Measurements from ENCODE around the gene RHBDD2. TPM values are rescaled to one million over a fixed set of nuclear protein-coding genes. Genes with fewer than 3 reads are reported as not detected.

RHBDD2 gene
- total and polyA plus RNA-seq, 9 of the 15 experiments (the other 6 are each of a cell fraction or from before 2014, with no cell fraction given) = 3.3 to 36.7 (median 17.9) TPM

- TF ChIP-seq CBX8 (IDR thresholded peaks at IDR 0.05; ENCODE audit: borderline replicate concordance, extremely low read depth, low read depth, low read length, poor library complexity, severe bottlenecking) (no peak), ZNF121 (CRISPR knock-in tag; conservative IDR thresholded peaks at IDR 0.05) (peak; percentile 64; the same call in 1 of the 2 replicates), CREBBP (IDR thresholded peaks at IDR 0.05; ENCODE audit: low read depth, low read length) (no peak), NR0B1 (IDR thresholded peaks at IDR 0.05; ENCODE audit: partially characterized antibody) (no peak), GATAD2A (IDR thresholded peaks at IDR 0.05) (peak; percentile 53), ZFP36 (IDR thresholded peaks at IDR 0.05; ENCODE audit: low read depth, low read length, partially characterized antibody) (peak; percentile 43), BHLHE40 (IDR thresholded peaks at IDR 0.05; ENCODE audit: low read length) (peak; percentile 99), ZBTB17 (CRISPR knock-in tag; IDR thresholded peaks at IDR 0.05) (peak; percentile 74), FOSL1 (tag; conservative IDR thresholded peaks at IDR 0.05) (peak; percentile 92), KLF6 (CRISPR knock-in tag; IDR thresholded peaks at IDR 0.05; ENCODE audit: borderline replicate concordance) (peak; percentile 30; the same call in 1 of the 2 replicates), ZNF134 (CRISPR knock-in tag; conservative IDR thresholded peaks at IDR 0.05) (no peak), ELF1 (tag; IDR thresholded peaks at IDR 0.05) (no peak; the same call in 1 of the 2 replicates), SPI1 (IDR thresholded peaks at IDR 0.05; ENCODE audit: borderline replicate concordance, low read depth, low read length) (peak; percentile 50; the same call in 1 of the 2 replicates), C11orf30 (IDR thresholded peaks at IDR 0.05; ENCODE audit: low read depth) (peak; percentile 100), ZNF584 (CRISPR knock-in tag; IDR thresholded peaks at IDR 0.05; ENCODE audit: low read depth) (peak; percentile 96), ELF4 (CRISPR knock-in tag; IDR thresholded peaks at IDR 0.05) (peak; percentile 78), TEAD2 (tag; IDR thresholded peaks at IDR 0.05) (0 out of 2 replicates have a peak, but pooled peaks have one; percentile 54), HMGN3 (IDR thresholded peaks at IDR 0.05; ENCODE audit: borderline replicate concordance, extremely low read depth, insufficient read length, low read depth, low read length) (peak; percentile 37), CTCFL (IDR thresholded peaks at IDR 0.05; ENCODE audit: borderline replicate concordance, insufficient read depth, low read depth, low read length, poor library complexity, severe bottlenecking) (no peak), CREB3 (tag; conservative IDR thresholded peaks at IDR 0.05; ENCODE audit: low read depth) (peak; percentile 76; the same call in 1 of the 2 replicates), MYC (IDR thresholded peaks at IDR 0.05; ENCODE audit: low read depth, low read length) (peak; percentile 98), MYC (CRISPR knock-in tag; IDR thresholded peaks at IDR 0.05; ENCODE audit: borderline replicate concordance, low read depth) (peak; percentile 86; the same call in 1 of the 2 replicates), NCOR1 (IDR thresholded peaks at IDR 0.05) (peak; percentile 66), ZBTB1 (CRISPR knock-in tag; IDR thresholded peaks at IDR 0.05; ENCODE audit: borderline replicate concordance, low read depth) (no peak)
These were observed 59.3 kb downstream of the RHBDD2 start (continued) for GRCh38 chr7:75937958-75938786.

Data from K562 (cell line).